ENCODE results near the gene MAPK12.

DNA sequence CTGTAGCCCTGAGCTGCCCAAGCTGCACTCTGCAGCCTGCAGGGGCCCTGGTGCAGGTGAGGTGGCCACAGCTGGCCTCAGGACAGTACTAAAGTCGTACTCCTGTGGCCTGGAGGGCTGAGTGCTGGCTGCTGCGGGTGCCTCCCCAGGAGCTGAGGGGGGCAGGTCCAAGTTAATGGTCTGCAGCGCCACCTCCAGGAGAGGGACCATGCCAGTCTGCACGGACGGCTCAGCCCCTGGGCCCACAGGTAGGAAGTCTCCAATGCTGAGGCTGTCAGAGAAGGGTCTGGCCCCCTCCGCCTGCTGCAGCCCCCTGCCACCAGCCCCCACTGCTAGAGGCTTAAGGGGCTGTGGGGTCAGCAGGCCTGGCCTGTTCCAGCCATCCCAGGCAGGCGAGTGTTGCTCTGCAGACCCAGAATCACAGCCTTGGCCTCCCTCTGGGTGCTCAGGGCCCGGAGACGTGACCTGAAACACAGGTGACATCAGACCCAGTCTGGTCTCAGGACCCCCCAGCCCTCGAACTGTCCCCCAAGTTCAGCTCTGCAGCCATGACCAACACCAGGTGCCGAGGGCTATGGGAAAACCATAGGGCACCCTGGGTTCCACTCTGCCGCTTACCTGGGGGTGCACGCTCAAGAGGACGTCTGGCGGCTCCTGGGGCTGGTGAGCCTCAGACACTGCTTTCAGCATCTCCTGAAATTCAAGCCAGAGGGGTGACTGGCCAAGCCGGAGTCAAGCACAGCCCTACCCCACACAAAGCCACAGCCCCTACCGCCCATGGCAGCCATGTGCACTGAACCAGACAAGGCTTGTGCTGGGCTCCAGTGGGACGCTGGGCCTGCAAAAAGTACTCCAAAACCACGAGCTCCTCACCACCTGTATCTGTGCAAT is 39.8 kb downstream of the MAPK12 start:
- TF ChIP-seq TCF7 (IDR thresholded peaks at IDR 0.05; ENCODE audit: borderline replicate concordance) (no peak), KDM1A (IDR thresholded peaks at IDR 0.05) (no peak), IFI16 (CRISPR knock-in tag; IDR thresholded peaks at IDR 0.05) (no peak), GATAD2A (IDR thresholded peaks at IDR 0.05) (no peak), NBN (IDR thresholded peaks at IDR 0.05; ENCODE audit: low read depth) (no peak), SMC3 (conservative IDR thresholded peaks at IDR 0.05; ENCODE audit: insufficient read depth, low read depth, low read length) (no peak), CEBPB (tag; IDR thresholded peaks at IDR 0.05) (no peak), GATAD2B (IDR thresholded peaks at IDR 0.05; ENCODE audit: borderline replicate concordance) (no peak), ZNF274 (IDR thresholded peaks at IDR 0.05; ENCODE audit: borderline replicate concordance, low read depth, low read length) (no peak), NFE2L1 (tag; IDR thresholded peaks at IDR 0.05; ENCODE audit: borderline replicate concordance, low read depth) (no peak)
- TF ChIP-seq, protein P1, sequence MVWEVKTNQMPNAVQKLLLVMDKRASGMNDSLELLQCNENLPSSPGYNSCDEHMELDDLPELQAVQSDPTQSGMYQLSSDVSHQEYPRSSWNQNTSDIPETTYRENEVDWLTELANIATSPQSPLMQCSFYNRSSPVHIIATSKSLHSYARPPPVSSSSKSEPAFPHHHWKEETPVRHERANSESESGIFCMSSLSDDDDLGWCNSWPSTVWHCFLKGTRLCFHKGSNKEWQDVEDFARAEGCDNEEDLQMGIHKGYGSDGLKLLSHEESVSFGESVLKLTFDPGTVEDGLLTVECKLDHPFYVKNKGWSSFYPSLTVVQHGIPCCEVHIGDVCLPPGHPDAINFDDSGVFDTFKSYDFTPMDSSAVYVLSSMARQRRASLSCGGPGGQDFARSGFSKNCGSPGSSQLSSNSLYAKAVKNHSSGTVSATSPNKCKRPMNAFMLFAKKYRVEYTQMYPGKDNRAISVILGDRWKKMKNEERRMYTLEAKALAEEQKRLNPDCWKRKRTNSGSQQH (CRISPR knock-in tag; IDR thresholded peaks at IDR 0.05) = no peak
